ENCODE data around the gene NDUFB10.
"Not testable (repeated sequence)": the region's sequence is repeated elsewhere in the genome, so short reads cannot be mapped to it uniquely, and the experiment has no call there.

Gene NDUFB10

GRCh38 chr16:1924095-1924494, 35.2 kb upstream of the NDUFB10 start:
- no peak for DNase-seq (ENCODE audit: low read depth, low spot score)

- no peak for DNase-seq (ENCODE audit: low read depth, low spot score)
Measured at GRCh38 chr16:1926271-1926670, 33.1 kb upstream of the NDUFB10 start.

- no peak for DNase-seq (ENCODE audit: low read depth, low spot score)
Measured at GRCh38 chr16:1929105-1929504, 30.2 kb upstream of the NDUFB10 start.

- DNase-seq (ENCODE audit: low read depth, low spot score): no peak
Measured at GRCh38 chr16:1929578-1930337, 29.6 kb upstream of the NDUFB10 start.

- DNase-seq (ENCODE audit: low read depth, low spot score): no peak
Measured at GRCh38 chr16:1930338-1930720, 29.0 kb upstream of the NDUFB10 start.

GRCh38 chr16:1932050-1933028, 27.0 kb upstream of the NDUFB10 start:
- no peak for DNase-seq (ENCODE audit: low read depth, low spot score)

- DNase-seq (ENCODE audit: low read depth, low spot score): no peak
Measured at GRCh38 chr16:1933097-1933661, 26.2 kb upstream of the NDUFB10 start.

GRCh38 chr16:1936945-1937479, 22.3 kb upstream of the NDUFB10 start:
- no peak for DNase-seq (ENCODE audit: low read depth, low spot score)

GRCh38 chr16:1938316-1938715, 21.0 kb upstream of the NDUFB10 start:
- DNase-seq (ENCODE audit: low read depth, low spot score): no peak

- DNase-seq (ENCODE audit: low read depth, low spot score): no peak
Measured at GRCh38 chr16:1938910-1939309, 20.4 kb upstream of the NDUFB10 start.

GRCh38 chr16:1939833-1940232, 19.5 kb upstream of the NDUFB10 start:
- not testable (repeated sequence) for DNase-seq (ENCODE audit: low read depth, low spot score)

- DNase-seq (ENCODE audit: low read depth, low spot score): no peak
Measured at GRCh38 chr16:1940273-1941161, 18.8 kb upstream of the NDUFB10 start.

GRCh38 chr16:1941162-1942046, 17.9 kb upstream of the NDUFB10 start:
- DNase-seq (ENCODE audit: low read depth, low spot score): no peak

- no peak for DNase-seq (ENCODE audit: low read depth, low spot score)
Measured at GRCh38 chr16:1942047-1942809, 17.1 kb upstream of the NDUFB10 start.

GRCh38 chr16:1942810-1943726, 16.3 kb upstream of the NDUFB10 start, which contains the start of gene MSRB1:
TSS of gene MSRB1 (minus strand) at chr16:1943199. CDS start at chr16:1943156, 43 bp downstream.
- DNase-seq (ENCODE audit: low read depth, low spot score): peak; percentile 90

GRCh38 chr16:1944612-1945199, 14.6 kb upstream of the NDUFB10 start:
- no peak for DNase-seq (ENCODE audit: low read depth, low spot score)

GRCh38 chr16:1945559-1946391, 13.6 kb upstream of the NDUFB10 start:
- no peak for DNase-seq (ENCODE audit: low read depth, low spot score)

All from brain pericyte (primary cell).